COLO668 (cell line): ENCODE results near the gene CDK3.
"Not testable (repeated sequence)": the region's sequence is repeated elsewhere in the genome, so short reads cannot be mapped to it uniquely, and the experiment has no call there.

Source experiments
- DNase-seq: peaks from one replicate; lab custom pipeline; 2025; ENCODE audit not compliant: unreplicated experiment; lab: John Stamatoyannopoulos, UW

The CDK3 gene

DNA sequence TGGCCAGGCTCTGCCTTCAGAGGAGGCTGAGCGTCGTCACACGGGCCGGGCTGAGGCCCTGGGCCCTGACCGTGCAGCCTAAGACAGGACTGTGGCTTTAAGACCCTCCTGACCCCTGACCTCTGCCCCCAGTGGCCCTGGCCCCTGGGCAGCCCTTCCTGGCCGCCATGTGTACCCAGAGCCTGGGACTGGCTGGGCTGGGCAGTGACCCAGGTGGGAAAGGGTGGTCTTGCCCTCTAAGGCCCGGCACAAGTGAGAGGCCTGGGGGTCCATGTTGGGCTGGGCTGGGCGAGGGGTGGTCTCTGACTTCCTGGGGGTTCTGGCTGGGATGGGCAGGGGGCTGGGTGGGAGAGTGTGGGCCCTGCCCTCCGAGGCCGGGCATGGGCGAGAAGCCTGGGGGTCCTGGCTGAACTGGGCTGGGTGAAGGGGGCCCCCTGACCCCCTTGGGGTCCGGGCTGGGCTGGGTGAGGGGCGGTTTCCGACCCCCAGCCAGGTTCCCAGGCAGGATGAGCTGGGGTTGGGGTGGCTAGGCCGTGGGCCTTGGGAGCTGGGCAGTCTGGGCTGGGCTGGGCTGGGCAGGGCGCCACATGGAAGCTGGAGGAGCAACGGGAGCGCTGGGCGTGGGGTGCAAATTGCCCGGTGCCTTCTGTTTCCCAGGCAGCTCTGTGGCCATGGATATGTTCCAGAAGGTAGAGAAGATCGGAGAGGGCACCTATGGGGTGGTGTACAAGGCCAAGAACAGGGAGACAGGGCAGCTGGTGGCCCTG is at the start of gene CDK3:
CDK3 (plus strand) TSS at position 101 of the 767 bp plus-strand sequence; CDS start at position 672, 571 bp downstream.
- no peak for DNase-seq

DNA sequence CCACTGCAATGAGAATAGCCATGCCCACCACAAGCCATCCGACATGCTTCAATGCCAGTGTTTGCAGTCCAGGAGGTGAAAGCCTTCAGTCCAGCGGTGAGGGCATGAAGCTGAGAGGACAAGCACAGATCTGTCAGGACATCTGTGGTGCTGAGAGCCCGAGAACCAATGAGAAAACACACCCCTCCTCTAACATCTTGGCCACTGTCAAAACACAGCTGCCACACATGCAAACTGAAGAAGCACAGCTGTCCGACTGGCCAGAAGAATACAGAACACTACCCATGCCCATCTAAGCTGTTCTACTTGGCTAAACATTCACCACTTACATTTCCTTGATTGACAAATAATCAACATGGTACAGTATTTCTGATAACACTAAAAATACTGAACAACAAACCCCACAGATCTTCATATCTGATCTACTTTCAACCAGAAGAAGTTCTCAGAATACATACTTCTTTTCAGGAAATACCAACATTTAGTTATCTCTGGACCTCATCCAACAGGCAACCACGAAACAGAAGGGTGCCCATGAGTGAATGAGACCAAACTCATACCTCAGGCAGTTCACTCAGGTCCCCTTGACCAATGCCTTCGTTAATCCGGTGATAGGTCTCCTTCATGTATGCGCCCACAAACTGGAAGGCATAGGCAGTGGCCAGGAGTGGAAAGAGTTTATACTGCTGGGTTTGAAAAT is 49.6 kb upstream of the CDK3 start:
- DNase-seq = no peak

DNA sequence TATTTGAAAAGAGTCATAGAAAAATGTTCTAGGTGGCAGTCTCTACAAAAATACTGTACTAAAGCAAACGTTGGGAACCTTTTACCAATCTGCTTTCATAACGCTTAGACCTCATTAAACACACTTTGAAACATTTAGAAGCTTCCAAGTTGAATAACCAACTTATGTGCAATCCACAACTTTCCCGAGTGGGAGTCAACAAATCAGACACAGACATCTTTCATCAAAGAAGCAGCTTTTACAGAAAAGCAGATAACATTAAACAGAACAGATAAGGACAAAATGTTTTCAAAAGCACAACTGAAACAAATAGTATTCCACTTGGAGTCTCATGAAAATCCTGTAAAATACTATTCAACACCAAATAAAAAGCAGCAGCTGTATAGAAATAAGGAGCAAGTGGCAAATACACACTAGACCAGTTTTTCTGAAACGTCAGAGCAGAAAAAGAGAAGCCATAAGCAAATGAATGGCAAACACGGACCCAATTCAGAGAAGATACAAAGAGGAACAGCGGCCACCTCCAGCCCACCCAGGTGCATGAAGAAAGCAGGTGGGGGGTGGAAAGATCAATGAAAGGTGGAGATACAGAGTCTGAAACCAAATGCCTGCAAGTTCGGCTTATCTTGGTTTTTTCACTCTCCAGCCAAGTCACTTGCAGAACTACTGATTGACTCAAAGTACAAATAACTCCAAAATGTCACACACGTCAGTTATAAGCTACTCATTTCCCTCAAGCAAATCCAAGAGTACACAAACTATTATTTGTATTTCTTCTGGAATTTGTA is 41.4 kb upstream of the CDK3 start:
- no peak for DNase-seq

DNA sequence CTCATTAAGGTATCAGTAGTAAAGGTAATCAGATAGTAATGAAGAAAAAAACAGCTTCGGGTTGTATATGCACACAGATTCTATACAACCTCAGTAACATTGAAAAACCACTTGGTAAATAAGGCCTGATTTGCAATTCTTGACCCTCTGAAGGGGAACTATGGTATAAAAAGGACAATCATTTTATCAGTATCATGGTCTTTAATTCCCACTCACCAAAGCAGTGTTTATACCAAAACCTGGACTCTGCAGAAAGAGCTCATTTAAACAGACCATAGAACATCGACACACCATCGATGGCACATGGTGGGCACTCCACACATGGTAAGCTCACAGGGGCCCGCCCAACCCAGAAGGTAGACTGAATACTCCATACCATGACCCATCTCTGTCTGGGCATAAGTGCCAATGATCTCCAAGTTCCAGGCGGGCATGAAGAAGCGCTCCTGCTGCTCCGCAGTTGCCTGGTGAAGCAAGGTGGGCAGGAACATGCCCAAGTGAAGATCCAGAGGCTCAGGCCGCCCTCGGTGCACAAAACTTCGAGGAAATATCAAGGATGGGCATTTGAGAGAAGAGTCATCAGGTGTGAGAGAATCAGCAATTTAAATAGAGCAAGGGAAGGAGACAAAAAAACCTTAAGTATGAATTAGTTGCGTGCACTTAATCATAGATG is 40.7 kb upstream of the CDK3 start:
- DNase-seq = no peak

DNA sequence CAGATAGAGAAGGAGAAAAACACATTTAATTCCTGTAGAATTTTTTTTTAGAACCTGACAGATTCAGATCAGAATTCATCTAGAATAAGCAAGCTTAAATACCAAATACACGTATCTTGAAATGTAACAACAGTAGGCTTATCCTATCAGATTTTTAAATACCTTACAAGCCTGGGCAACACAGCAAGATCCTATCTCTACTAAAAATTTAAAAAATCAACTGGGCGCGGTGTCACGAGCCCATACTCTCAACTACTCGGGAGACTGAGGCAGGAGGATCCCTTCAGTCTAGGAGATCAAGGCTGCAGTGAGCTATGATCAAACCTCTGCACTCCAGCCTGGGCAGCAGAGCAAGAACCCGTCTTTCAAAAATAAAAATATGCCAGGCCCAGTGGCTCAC is 35.2 kb upstream of the CDK3 start:
- no peak for DNase-seq

DNA sequence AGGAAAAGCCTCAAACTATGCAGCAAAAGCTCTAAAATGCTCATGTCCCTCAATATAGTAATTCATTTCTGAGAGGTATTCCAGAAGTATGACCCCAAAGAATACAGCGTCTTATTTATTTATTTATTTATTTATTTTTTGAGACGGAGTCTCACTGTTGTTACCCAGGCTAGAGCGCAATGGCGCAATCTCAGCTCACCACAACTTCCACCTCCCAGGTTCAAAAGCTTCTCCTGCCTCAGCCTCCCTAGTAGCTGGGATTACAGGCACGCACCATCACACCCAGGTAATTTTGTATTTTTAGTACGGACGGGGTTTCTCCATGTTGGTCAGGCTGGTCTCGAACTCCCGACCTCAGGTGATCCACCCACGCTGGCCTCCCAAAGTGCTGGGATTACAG is 31.6 kb upstream of the CDK3 start:
- not testable (repeated sequence) for DNase-seq

DNA sequence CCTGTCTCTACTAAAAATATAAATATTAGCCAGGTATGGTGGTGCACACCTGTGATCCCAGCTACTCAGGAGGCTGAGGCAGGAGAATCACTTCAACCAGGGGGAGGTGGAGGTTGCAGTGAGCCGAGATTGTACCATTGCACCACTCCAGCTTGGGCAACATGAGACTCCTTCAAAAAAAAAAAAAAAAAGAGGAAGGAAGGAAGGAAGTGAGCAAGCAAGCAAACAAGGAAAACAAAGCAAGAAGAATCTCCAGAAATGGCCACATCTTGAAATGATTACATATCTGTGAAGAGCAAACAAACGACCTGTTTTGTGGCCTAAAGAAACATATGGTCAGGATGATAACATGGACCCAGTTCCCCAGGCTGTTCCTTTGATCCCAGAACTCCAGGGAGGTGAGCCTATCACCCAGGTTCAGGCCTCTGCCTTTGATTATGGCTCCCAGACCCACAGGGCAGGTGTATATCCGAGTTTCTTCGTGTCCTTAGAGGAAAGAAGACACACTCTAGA is 30.6 kb upstream of the CDK3 start:
- DNase-seq = no peak

DNA sequence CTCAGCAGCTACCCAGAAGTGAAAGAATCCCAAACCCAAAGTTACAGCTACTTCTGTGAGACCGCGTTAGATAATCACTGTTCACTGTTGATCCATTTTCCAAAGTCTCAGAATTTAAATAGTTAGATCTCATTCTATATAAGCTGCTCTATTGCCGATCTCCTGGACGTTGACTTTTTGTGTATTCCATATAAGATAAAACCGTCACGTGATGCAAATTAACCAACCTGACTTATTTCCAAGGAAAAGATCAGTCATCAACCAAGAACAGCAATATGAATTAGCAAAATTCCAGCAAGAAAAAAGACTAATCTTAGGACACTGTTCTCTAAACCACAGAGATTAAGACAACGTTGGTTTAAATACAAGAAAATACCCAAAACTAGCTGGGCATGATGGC is 30.0 kb upstream of the CDK3 start:
- no peak for DNase-seq

DNA sequence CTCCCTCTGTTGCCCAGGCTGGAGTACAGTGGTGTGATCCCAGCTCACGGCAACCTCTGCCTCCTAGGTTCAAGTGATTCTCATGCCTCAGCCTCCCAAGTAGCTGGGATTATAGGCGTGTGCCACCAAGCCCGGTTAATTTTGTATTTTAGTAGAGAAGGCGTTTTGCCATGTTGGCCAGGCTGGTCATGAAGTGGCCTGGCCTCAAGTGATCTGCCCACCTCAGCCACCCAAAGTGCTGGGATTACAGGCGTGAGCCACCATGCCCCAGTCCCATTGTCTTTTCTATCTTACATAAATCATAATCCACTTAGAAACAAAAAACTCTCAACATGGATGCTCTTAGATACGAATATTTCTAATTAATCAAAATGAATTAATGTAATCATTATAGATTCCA is 25.5 kb upstream of the CDK3 start:
- DNase-seq = not testable (repeated sequence)

DNA sequence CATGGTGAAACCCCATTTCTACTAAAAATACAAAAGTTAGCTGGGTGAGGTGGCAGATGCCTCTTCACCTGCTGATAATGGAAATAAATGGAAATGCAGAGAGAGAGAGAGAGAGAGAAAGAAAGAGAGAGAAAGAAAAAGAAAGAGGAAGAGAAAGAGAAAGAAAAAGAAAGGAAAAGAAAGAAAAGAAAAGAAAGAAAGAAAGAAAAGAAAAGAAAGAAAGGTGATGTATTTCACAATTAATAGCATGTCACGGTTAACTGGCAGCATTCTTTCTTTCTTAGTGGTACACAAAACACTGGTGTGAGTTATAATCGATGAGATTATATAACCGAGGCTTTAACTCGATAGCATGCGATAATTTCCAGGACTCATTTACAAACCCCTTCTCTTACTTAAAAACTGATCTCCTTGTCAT is 24.9 kb upstream of the CDK3 start:
- DNase-seq = no peak

DNA sequence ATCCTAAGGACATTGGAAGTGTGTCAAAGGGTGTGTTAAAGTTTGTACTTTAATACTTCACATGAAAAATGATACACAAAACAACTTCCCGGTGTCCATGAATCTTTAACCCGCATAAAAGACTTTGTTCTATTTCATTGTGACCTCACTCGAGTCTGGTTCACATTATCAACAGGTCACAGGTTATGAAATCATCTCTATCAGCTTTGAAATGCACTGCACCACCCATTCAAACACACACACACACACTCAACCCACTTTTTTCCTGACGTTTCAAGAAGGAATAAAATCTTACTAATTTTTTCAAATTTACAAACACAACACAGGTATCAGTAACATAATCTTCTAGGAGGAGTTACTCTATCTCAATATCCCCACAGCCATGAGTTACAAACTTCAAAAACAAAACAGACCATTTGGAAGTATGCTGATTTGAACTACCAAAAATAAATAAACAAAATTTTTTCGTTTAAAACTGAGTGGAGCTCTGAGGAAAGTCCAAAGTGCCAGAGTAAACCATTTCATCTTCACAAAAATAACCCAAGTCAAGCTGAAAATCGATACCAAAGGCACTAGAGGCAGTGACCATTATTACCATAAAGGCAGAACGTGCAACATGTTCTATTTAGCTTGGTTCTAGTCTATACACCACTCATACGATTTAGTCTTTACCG is 24.3 kb upstream of the CDK3 start:
- DNase-seq = no peak

DNA sequence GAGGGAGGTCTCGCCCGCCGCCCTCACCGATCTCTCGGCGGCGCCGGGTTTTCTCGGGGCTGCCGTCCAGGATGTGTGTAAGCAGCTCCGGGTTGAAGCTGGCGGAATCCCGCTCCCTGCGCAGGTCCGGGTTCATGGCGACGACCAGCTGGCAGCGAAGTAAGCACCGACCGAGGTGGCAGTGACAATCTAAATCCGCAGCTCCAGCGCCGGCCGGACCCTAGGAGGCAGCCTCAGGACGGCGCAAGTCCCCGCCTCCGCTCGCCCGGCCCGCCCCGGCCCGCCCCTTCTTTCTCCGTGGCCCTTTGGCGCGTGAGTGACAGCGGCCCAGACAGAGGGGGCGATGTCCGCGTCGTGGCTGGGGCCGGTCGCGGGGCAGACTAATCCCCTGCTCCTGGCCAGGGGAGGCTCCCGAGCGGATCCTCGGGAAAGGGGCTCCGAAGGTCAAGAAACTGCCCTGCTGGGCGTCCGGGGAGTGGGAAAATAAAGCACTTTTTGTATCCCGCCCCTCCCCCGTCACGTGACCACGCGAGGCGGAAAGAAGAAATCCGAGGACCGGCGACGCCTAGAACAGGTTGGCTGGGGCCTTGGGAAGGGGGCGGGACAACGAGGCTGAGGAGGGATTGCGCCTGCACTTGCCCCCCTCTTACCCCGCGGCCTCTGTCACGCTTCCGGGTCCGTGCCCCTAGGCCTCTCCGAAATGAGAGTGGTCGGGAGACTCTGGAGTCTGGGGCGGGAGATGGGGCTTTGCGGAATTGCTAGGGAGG is 21.5 kb upstream of the CDK3 start, which contains the start of the genes ACOX1 and TEN1:
ACOX1 (minus strand) TSS at position 229 of the 767 bp plus-strand sequence; CDS start at position 136, 93 bp downstream.
TEN1 (plus strand) TSS at position 303 of the 767 bp plus-strand sequence. CDS start 6,953 bp downstream, outside the sequence.
- peak; percentile 93 for DNase-seq

DNA sequence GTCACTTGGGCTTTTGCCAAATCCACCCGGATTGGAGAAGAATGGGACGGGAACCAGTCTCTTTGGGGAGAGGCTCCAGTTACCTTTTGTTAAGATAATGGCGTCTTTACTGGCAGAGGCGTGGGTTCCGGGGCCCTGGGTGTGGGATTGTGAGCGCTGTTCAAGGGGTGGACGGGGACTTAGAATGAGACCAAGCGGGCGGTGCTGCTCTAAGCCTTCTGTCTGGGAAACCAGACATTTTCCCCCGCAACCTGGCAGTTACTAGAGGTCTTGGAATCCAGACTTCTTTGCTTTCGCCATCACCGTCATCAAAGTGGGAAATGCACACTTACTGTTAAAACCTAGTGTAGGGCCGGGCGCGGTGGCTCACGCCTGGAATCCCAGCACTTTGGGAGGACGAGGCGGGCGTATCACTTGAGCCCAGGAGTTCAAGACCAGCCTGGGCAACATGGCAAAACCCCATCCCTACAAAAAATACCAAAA is 20.9 kb upstream of the CDK3 start:
- DNase-seq = no peak

DNA sequence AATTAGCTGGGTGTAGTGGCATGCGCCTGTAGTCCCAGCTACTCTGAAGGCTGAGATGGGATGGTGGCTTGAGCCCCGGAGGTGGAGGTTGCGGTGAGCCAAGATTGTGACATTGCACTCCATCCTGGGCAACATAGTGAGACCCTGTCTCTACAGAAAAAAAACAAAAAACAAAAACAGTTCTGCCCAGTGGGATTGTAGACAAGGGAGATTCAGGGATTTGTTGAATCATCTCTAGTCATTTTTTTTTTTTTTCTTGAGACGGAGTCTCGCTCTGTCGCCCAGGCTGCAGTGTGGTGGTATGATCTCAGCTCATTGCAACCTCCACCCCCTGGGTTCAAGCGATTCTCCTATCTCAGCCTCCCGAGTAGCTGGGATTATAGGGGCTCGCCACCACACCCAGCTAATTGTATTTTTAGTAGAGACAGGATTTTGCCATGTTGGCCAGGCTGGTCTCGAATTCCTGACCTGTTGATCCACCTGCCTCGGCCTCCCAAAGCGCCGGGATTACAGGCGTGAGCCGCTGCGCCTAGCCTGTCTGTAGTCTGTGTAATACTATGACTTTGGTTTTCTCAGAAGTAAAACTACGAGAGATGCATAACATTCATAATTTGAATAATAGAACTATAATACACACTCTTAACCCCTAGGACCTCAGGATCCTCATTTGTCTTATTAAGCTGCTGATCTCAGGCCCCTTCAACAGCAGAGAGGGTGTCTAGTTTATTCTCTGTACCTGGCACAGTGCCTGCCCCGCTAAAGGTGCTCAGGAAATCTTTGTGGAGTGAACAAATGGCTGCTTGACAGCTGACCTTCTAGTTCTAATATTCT is 20.3 kb upstream of the CDK3 start:
- no peak for DNase-seq

DNA sequence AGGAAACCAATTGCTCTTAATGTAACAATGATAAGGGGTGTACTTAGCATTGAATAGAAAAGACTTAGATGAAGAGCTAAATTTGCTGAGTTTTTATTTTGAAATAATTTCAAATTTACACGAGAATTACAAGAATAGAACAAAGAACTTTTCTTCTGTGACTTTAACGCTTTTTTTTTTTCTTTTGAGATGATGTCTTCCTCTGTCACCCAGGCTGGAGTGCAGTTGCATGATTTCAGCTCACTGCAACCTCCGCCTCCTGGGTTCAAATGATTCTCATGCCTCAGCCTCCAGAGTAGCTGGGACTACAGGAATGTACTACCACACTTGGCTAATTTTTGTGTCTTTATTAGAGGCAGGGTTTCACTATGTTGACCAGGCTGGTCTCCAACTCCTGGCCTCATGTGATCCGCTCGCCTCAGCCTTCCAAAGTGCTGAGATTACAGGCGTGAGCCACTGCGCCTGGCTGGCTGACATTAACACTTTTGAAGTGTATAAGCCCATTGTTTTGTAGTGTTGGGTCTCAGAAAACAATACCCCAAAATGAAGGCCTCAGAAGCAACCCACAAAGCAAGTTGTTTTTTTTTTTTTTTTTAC is 19.5 kb upstream of the CDK3 start:
- no peak for DNase-seq

DNA sequence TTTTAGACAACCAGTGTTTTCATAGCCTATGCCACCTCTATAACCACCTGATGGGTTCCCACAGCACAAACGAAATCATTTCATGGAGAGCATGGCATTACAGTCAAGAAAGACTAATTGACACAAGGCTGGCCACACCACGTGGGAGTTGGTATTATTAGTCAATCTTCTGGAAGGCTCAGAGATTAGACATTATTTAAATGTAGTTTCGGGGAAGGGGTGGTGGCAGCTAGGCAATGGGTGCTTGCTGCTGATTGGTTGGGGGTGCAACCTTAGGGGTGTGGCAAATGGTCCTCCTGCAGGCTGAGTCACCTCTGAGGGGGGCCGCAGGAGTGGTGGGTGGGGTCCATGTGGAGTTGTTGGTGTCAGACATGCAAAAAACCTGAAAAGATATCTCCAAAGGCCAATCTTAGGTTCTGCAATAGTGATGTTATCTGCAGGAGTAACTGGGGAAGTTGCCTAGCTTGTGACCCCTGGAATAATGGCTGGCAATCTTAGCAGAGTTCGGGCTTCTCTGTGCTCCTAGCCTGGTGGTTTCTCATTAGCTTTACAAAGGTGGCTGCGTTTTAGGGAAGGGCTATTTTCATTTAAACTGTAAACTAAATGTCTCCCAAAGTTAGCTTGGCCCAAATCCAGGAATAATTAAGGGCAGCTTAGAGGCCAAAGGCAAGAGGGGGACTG is 17.0 kb upstream of the CDK3 start:
- no peak for DNase-seq

DNA sequence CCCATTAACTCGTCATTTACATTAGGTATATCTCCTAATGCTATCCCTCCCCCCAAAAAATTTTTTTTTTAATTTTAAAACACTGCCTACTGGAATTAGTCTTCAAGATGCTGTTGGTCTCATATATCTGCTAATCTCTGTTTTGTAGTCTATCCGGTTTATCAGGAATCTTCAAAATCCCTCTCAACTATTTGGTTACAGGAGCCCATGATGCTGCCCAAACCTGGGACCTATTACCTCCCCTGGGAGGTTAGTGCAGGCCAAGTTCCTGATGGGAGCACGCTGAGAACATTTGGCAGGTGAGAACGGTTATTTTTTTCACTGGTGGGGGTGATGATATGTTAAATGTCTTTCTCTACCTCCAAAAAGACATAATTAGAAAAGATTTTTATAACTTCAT is 14.7 kb upstream of the CDK3 start:
- DNase-seq = no peak
